GM15510 (cell line): ENCODE results near the gene TMEM132C.

Experiments used
- POLR2A ChIP-seq: IDR thresholded peaks from 3 replicates; pipeline ENCODE4 v1.6.1; 2011; ENCODE audit warnings: borderline replicate concordance; ENCODE audit not compliant: insufficient read length; ENCODE audit errors: extremely low read depth

The TMEM132C gene

DNA sequence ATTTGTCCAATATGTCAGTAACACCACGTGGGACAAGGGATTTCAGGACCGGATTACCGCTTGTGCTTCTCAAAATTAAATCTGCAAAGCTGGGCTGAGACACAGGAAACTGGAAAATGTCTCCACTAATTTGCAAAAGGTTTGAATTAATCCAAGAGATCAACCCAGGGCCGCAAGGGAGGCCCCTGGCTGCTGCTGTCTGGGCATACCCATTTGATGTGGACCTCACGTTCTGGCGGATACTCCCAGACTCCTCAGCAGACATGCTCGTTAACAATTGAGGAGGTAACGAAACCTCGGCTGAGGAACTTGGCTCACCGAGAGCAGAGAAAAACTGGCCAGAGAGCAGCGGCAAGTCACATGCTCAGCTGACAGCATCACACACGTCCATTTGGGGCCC lies 376.2 kb downstream of the TMEM132C start:
- no peak for TF ChIP-seq POLR2A

DNA sequence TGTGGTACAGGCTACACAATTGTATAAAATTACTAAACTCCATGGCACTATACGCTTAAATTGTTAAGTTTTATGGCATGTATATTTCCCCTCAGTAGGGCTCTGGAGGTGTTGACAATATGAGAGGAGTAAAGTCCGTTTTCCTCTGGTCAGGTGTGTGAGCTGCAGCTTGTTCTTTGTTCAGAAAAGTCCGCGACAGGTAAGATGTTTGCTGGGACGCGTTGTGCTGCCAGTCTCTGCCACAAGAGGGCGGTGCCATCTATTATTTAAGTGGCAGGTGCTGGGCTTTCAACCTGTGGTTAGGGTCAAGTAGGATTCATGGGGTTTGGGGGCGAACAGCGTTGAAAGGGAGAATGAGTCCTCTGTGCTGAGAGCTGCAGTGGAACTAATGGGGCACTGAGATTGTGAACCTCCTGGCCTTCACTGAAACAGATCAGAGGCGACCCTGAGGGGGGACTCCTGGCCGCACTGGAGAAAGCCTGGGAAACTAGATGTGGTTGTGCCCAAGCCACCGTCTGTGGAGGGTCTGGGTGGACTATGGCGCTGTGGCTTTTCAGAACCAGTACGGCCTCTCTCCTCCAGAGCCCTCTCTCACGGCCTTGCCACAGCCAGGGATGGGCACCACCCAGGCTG lies 377.8 kb downstream of the TMEM132C start:
- no peak for TF ChIP-seq POLR2A

DNA sequence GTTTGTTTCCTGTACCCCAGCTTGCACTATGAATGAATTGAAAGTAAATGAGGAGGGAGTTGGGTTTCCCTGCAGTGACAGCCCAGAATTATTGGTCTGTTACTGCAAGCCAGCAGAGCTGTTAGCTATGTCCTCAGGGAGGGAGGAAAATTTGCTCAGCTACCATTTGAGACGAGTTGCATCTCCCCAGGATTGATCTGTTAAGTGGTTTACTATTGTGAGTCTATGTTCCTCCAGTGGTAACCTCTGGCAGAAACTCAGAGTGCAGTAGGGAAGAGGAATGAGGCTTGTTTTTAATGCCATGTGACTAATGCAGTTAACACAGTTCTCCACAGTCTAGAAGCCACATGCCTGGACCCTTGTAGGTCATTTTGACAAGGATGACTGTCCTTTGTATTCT lies 382.9 kb downstream of the TMEM132C start:
- TF ChIP-seq POLR2A: no peak

DNA sequence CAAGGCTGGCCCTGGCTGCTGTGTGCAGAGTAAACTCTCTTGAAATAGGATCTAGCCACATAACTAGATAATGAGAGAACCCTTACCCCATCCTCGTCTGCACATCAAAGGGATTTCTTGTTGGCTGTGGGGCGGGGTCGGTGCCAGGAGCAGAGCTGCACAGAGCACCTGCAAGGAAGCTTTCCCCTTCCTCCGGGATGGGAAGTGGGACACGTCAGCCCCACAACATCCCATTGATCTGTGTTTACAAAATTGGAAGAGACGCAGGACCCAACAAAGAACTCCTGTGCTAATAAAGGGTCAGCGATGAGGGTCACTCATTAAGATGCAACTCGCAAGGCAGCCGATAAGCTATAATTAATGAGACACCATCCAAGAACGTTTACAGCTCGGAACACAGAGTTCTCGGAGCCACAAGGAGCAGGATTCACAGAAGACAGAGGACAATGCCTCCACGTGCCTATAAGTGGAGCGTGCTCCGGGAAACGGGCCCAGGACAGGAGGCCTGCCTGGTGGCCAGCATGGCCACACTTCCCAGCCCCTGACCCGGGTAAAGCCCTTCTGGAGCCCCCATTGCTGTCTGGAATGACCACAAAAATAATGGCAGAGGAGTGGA lies 385.3 kb downstream of the TMEM132C start:
- no peak for TF ChIP-seq POLR2A

DNA sequence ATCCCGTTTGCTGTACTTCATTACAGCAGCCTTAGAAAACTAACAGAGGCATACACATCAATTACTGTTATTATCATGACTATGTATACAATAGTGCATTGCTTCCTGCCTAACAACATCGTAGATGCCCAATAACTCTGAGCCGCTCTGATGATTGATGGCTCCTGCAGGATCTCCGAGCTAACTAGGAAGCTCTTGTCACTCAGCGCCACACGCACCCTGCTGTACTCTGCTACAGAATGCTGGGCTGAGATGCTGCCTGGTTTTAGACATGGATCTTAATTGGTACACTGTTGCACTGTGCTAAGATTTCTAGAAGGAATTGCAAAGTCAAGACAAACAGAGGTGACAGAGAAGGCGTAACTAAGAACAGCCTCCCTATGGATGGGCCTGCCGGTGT lies 387.5 kb downstream of the TMEM132C start:
- TF ChIP-seq POLR2A: no peak

DNA sequence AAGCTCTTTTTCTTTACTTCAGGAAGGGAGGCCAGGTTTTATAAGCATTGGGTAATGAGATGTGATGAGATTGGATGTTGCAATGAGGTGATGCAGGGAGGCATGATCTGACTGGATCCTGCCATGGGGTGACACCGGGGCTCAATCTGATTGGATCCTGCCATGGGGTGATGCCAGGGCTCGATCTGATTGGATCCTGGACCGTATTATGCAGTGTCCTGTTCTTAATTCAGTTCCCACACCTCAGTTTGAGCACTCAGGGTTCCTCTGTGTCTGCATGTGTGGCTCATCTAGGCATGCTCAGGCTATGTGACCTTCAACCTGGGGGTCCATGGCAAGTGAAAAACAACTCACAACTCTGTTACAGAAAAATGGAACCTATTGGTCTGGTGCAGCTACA lies 390.4 kb downstream of the TMEM132C start:
- no peak for TF ChIP-seq POLR2A

DNA sequence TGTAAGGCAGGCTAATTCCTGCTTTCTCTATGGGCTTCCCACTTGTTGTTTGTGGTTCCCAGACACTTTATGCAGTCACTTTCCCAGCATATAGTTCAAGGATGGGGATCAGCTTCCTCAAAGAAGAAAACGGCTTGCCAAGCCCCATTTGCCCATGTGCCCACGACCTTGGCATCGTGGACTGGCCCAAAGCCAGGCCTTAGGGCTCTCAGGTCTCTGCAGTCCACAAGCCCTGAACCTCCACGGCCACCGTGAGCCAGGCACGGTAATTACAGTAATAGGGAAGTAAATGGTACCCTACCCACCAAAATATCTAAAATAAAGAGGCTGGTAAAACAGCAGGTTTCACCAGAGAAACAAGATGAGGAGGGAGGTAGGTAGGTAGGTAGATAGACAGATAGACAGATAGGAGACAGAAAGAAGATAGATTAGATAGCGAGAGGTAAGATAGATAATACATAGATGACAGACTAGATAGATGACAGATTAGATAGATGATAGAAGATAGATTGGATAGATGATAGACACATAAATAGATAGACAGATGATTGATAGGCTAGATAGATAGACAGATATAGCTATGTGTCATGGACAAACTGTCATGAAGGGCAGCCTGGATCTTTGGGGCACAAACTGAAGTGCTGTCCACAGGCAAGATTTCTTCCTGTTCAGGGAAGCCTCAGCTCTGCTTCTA lies 393.7 kb downstream of the TMEM132C start:
- TF ChIP-seq POLR2A: no peak

DNA sequence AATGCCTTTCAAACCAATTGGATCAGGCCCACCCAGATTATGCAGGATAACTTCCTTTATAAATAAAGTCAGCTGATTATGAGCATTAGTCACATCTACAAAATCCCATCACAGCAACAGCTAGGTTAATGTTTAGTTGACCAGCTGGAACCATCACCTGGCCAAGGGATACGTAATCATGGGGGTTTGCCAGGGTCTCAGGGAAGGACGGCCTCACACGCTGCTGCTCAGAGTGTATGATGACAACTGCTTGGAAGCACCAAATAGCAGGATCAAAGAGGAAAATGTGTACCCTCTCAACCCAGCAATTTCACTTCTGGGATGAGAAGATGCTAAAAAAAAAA lies 394.2 kb downstream of the TMEM132C start:
- no peak for TF ChIP-seq POLR2A

DNA sequence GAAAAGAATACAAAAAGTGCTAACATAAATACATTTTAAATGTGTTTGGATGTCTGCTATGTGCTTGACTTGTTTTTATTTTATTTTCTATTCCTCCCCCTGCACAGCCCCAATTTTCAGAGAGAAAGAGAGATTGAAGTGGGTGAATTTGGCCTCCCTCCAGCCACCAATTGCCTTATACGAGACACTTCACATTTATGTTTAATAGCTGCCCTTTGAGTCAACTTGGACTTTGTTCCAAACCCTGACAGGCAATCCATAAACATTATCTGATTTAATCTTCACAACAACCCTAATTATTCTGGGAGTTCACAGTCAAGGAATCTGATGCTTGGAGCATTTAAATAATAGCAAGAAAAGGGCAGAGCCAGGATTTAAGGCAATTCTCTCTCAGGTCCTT lies 395.1 kb downstream of the TMEM132C start:
- no peak for TF ChIP-seq POLR2A

DNA sequence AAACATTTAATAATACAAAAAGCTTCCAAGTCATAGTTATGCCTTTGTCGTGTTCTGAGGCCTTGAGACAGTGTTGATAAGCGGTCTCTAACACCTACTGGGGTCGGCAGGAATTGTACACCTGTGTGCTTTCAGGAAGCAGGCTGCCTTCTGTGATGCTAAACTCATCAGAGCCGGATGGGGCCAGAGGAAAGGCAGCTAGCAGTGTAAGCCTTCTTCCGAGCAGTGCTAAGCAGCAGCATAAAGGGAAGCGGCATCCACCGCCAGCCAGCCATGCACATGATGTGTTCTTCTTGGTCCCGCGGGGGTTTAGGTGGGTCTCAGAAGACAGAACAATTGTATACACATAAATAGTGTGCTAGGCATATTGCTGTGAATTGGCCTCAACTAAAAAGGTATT lies 397.5 kb downstream of the TMEM132C start:
- no peak for TF ChIP-seq POLR2A

DNA sequence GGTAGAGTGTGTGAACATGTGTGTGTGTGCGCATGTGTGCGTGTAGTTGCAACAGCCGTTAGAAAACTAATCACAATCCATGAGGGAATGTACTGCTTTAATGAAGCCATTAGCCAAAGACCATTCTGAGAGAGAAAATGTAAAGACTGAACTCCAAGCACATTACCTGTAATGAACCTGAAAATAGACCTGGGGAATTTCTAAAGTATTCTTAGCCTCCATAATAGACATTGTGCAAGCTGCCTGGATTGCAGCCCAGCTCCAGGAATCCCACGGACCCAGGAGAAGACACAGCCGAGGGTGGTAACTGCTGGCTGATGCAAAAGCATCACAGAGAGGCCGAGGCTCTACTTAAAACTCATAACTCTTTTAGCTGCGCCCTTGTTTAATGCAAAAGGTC lies 400.2 kb downstream of the TMEM132C start:
- TF ChIP-seq POLR2A: no peak

DNA sequence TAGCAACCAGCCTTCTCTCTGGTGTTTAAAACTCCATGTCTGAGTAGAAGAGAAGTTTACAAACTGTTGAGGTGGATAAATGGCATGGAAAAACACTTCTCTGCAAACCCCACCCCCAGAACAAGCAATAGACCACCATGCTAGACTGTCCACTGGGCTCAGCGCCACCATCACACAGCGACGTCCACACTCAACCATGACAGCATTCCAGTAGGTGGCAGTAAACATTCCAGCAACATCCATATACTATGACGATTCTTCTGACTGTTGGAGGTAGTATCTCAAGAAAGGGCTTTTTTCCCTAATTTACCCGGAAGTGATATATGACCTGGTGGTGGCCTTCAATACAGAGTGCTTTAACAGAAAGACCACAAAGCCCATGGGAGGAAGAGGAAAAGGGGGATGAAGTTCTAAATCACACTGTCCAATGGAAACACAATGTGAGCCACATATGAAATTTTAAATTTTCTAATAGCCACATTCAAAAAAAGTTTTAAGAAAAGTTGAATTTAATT lies 404.6 kb downstream of the TMEM132C start:
- TF ChIP-seq POLR2A: no peak

DNA sequence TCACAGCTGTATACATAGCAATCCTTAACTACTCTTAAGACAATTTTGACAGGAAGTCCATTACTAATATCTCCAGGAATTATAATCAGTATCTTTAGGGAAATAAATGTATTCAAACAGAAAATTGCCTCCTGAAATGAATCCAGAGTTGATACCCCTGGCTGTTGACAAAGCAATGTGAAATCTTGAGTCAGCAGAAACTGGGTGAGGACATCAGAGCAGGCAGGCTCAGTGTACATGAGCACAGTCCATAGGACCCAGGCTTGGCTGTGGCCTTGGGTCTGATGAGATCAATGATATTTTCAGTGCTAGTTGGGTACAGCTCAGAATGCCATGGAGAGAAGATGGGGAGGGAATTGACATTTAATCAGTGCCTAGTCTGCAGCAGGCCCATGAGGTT lies 405.5 kb downstream of the TMEM132C start:
- no peak for TF ChIP-seq POLR2A

DNA sequence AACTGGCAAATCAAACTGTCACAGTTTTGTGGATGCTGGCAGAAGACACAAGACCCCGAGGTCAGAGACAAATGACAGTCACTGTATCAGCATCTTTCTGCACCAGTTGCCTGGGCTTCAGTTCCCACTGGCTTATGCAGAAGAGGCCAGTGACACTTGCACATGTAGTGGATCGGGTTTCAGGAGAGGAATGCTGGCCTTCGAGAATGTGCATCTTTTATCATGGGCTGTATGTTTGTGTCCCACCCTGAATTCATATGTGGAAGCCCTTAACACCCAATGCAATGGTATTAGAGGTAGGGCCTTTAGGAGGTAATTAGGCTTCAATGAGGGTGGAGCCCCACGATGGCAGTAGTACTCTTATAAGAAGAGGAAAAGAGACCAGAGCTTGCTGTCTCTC lies 405.9 kb downstream of the TMEM132C start:
- TF ChIP-seq POLR2A: no peak

DNA sequence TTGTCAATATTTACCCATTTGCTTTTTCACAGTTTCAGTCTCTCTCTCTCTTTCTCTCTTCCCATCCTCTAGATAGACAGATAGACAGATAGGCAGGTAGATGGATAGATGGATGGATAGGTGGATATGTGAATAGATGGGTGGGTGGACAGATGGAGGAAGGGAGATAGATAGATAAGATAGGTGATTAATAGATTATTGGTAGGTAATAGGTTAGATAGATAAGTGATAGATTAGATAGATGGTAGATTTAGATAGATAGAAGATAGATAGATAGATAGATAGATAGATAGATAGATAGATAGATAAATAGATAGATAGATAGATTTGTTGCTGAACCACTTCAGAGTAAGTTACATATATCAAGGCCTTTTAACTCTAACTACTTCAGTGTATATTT lies 408.6 kb downstream of the TMEM132C start:
- TF ChIP-seq POLR2A: no peak

DNA sequence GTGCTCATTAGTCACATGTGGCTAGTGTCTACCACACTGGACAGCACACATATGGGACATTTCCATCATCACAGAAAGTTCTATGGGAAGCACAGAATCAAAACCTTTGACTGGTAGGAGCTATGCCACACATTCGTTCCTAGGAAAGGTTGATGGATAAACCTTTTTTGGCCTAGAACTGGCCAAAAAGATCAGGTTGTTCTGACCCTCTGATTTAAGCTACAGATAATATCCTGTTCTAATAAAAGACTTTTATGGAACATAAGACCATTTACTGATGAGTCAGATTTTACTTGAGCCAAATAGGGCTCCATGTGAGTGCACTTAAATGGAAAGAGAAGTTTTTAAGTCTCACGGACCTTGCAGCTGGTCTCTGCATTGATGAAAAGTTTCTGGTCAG lies 413.6 kb downstream of the TMEM132C start:
- TF ChIP-seq POLR2A: no peak
